ENCODE data around the gene TMEM79.
"Not testable (repeated sequence)": the region's sequence is repeated elsewhere in the genome, so short reads cannot be mapped to it uniquely, and the experiment has no call there.

Gene TMEM79

GRCh38 chr1:156298852-156299357 lies 14.8 kb downstream of the TMEM79 start, which contains the start of gene VHLL:
Gene VHLL, minus strand, starts transcription at chr1:156299307. Its CDS starts 118 bp downstream, at chr1:156299189.
- Histone ChIP-seq H3K9me3 (ENCODE audit: control insufficient read depth in 1 of 2, low read length in 2 of 2) (no peaks in the 10 kb centered on the region), H3K36me3 (ENCODE audit: control insufficient read depth in 1 of 2, insufficient read depth in 2 of 2, low read length in 2 of 2) (peaks cover 0 to 1% of the 10 kb centered on the region in 2 donors), H3K4me3 (ENCODE audit: low read depth in 1 of 2, low read length in 2 of 2) (no peak within 1 kb of the TSS), H3K27me3 (ENCODE audit: control insufficient read depth in 1 of 2, insufficient read depth in 2 of 2, low read length in 2 of 2) (no peaks in the 10 kb centered on the region), H3K4me1 (ENCODE audit: control insufficient read depth in 1 of 2, insufficient read depth in 2 of 2, low read length in 2 of 2) (peaks cover 12 to 15% of the 10 kb centered on the region in 2 donors), H3K27ac (ENCODE audit: low read depth, low read length) (no peak within 1 kb of the TSS), H3K9ac (ENCODE audit: low read depth in 1 of 2, low read length in 2 of 2) (no peak within 1 kb of the TSS)

DNA sequence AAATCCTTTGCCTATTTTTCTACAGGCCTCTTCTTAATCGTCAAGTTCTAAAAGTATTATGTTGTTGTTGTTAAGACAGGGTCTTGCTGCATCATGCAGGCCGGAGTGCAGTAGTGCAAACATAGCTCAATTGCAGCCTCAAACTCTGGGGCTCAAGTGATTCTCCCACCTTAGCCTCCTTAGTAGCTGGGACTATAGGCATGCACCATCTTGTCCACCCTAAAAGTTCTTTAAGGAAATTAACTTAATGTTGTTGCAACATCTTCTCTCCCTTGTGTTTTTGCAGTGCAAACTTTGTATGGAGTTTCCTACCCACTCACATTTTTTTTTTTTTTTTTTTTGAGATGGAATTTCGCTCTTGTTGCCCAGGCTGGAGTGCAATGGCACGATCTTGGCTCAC lies 19.1 kb downstream of the TMEM79 start:
- H3K4me3 ChIP-seq (ENCODE audit: low read depth in 1 of 2, low read length in 2 of 2) = no peak overlapping the region
- peaks cover 7 to 12% of the 10 kb centered on the region in 2 donors for H3K36me3 ChIP-seq (ENCODE audit: control insufficient read depth in 1 of 2, insufficient read depth in 2 of 2, low read length in 2 of 2)
- no peak overlapping the region for H3K9ac ChIP-seq (ENCODE audit: low read depth in 1 of 2, low read length in 2 of 2)
- H3K27me3 ChIP-seq (ENCODE audit: control insufficient read depth in 1 of 2, insufficient read depth in 2 of 2, low read length in 2 of 2) = no peaks in the 10 kb centered on the region
- no peaks in the 10 kb centered on the region for H3K4me1 ChIP-seq (ENCODE audit: control insufficient read depth in 1 of 2, insufficient read depth in 2 of 2, low read length in 2 of 2)
- no peak overlapping the region for H3K27ac ChIP-seq (ENCODE audit: low read depth, low read length)
- no peaks in the 10 kb centered on the region for H3K9me3 ChIP-seq (ENCODE audit: control insufficient read depth in 1 of 2, low read length in 2 of 2)

DNA sequence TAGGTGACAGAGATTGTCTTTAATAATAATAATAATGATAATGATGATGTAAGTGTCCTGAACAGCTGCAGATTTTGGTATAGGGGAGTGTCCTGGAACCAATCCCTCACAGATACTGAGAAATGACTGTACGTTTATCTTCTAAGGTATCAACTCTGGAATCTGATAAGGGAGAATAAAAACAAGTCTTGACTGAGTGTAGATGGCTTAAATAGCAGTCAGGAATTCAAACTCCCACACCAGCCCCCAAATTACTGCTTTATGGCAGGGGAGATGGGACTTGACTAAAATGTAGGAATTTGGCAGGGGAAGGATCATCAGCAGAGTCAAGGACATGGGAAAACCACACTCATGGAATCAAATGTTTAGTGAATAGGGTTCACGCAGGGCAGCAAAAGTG lies 21.1 kb downstream of the TMEM79 start:
- H3K4me3 ChIP-seq (ENCODE audit: low read depth in 1 of 2, low read length in 2 of 2) = no peak overlapping the region
- no peak overlapping the region for H3K27ac ChIP-seq (ENCODE audit: low read depth, low read length)
- H3K9me3 ChIP-seq (ENCODE audit: control insufficient read depth in 1 of 2, low read length in 2 of 2) = no peaks in the 10 kb centered on the region
- peaks cover 16 to 30% of the 10 kb centered on the region in 2 donors for H3K36me3 ChIP-seq (ENCODE audit: control insufficient read depth in 1 of 2, insufficient read depth in 2 of 2, low read length in 2 of 2)
- no peaks in the 10 kb centered on the region for H3K4me1 ChIP-seq (ENCODE audit: control insufficient read depth in 1 of 2, insufficient read depth in 2 of 2, low read length in 2 of 2)
- H3K27me3 ChIP-seq (ENCODE audit: control insufficient read depth in 1 of 2, insufficient read depth in 2 of 2, low read length in 2 of 2) = no peaks in the 10 kb centered on the region
- no peak overlapping the region for H3K9ac ChIP-seq (ENCODE audit: low read depth in 1 of 2, low read length in 2 of 2)

DNA sequence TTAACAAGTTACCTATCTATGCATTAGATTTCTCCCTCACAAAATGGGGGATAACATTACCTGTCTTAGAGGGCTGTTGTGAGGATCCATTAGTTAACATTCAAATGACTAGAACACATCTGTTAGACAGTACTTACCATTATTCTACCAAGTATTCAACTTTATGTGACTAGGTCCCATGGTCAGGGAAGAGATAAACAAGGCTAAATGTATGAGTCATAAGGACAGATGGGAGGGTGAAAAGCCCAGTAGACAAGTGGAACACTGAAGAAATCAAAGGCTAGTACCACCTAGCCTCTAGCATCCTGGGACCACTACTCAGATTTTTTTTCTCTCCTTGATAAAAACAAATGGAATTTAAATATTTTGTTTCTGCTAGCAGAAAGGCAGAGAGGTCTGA lies 24.0 kb downstream of the TMEM79 start:
- Histone ChIP-seq H3K4me3 (ENCODE audit: low read depth in 1 of 2, low read length in 2 of 2) (no peak overlapping the region), H3K27ac (ENCODE audit: low read depth, low read length) (no peak overlapping the region), H3K9me3 (ENCODE audit: control insufficient read depth in 1 of 2, low read length in 2 of 2) (no peaks in the 10 kb centered on the region), H3K27me3 (ENCODE audit: control insufficient read depth in 1 of 2, insufficient read depth in 2 of 2, low read length in 2 of 2) (no peaks in the 10 kb centered on the region), H3K4me1 (ENCODE audit: control insufficient read depth in 1 of 2, insufficient read depth in 2 of 2, low read length in 2 of 2) (no peaks in the 10 kb centered on the region), H3K9ac (ENCODE audit: low read depth in 1 of 2, low read length in 2 of 2) (no peak overlapping the region), H3K36me3 (ENCODE audit: control insufficient read depth in 1 of 2, insufficient read depth in 2 of 2, low read length in 2 of 2) (peaks cover 34 to 55% of the 10 kb centered on the region in 2 donors)

DNA sequence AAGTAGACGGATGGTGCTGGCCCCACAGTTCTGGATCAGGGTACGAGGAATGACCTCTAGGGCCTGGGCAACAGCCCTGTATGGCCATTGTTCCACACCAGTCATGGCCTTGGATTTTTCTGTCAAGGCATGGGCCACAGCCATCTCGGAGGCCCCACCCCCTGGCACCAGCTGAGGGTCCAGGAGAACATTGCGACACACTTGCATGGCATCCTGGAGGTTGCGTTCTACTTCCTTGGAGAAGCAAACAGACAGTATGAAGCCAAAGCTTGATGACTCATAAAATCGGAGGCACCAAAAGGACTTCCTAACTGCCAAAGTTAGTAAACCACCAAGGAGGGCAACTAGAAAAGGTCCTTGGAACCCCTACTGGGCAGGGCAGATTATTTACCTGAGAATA lies 26.8 kb downstream of the TMEM79 start:
- H3K27me3 ChIP-seq (ENCODE audit: control insufficient read depth in 1 of 2, insufficient read depth in 2 of 2, low read length in 2 of 2) = no peaks in the 10 kb centered on the region
- H3K9ac ChIP-seq (ENCODE audit: low read depth in 1 of 2, low read length in 2 of 2) = no peak overlapping the region
- no peak overlapping the region for H3K27ac ChIP-seq (ENCODE audit: low read depth, low read length)
- H3K4me1 ChIP-seq (ENCODE audit: control insufficient read depth in 1 of 2, insufficient read depth in 2 of 2, low read length in 2 of 2) = no peaks in the 10 kb centered on the region
- H3K9me3 ChIP-seq (ENCODE audit: control insufficient read depth in 1 of 2, low read length in 2 of 2) = no peaks in the 10 kb centered on the region
- H3K36me3 ChIP-seq (ENCODE audit: control insufficient read depth in 1 of 2, insufficient read depth in 2 of 2, low read length in 2 of 2) = peaks cover 40 to 78% of the 10 kb centered on the region in 2 donors
- H3K4me3 ChIP-seq (ENCODE audit: low read depth in 1 of 2, low read length in 2 of 2) = no peak overlapping the region

GRCh38 chr1:156316909-156317308 lies 32.8 kb downstream of the TMEM79 start:
- Histone ChIP-seq H3K4me3 (ENCODE audit: low read depth in 1 of 2, low read length in 2 of 2) (no peak overlapping the region), H3K4me1 (ENCODE audit: control insufficient read depth in 1 of 2, insufficient read depth in 2 of 2, low read length in 2 of 2) (no peaks in the 10 kb centered on the region), H3K36me3 (ENCODE audit: control insufficient read depth in 1 of 2, insufficient read depth in 2 of 2, low read length in 2 of 2) (peaks cover 44 to 87% of the 10 kb centered on the region in 2 donors), H3K27me3 (ENCODE audit: control insufficient read depth in 1 of 2, insufficient read depth in 2 of 2, low read length in 2 of 2) (no peaks in the 10 kb centered on the region), H3K9ac (ENCODE audit: low read depth in 1 of 2, low read length in 2 of 2) (no peak overlapping the region), H3K9me3 (ENCODE audit: control insufficient read depth in 1 of 2, low read length in 2 of 2) (no peaks in the 10 kb centered on the region), H3K27ac (ENCODE audit: low read depth, low read length) (no peak overlapping the region)

DNA sequence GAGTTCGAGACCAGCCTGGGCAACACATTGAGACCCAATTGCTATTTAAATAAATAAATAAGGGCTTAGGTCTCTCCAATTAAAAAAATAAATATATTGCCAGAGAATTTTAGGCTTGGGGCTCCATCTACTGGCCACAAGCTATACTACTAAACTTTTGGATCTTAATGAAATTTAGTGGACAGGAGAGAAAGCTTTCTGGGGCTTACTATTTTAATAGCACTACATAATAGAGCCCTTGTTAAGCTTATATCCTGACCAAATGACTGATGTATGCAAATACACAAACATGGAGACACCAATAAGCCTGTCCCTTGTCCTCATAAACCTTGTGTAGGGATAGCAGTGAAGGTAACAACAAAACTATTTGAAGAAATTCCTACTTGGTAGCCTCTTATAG lies 35.5 kb downstream of the TMEM79 start:
- no peaks in the 10 kb centered on the region for H3K27me3 ChIP-seq (ENCODE audit: control insufficient read depth in 1 of 2, insufficient read depth in 2 of 2, low read length in 2 of 2)
- peaks cover 39 to 89% of the 10 kb centered on the region in 2 donors for H3K36me3 ChIP-seq (ENCODE audit: control insufficient read depth in 1 of 2, insufficient read depth in 2 of 2, low read length in 2 of 2)
- H3K27ac ChIP-seq (ENCODE audit: low read depth, low read length) = no peak overlapping the region
- no peaks in the 10 kb centered on the region for H3K9me3 ChIP-seq (ENCODE audit: control insufficient read depth in 1 of 2, low read length in 2 of 2)
- H3K4me1 ChIP-seq (ENCODE audit: control insufficient read depth in 1 of 2, insufficient read depth in 2 of 2, low read length in 2 of 2) = no peaks in the 10 kb centered on the region
- H3K4me3 ChIP-seq (ENCODE audit: low read depth in 1 of 2, low read length in 2 of 2) = no peak overlapping the region
- no peak overlapping the region for H3K9ac ChIP-seq (ENCODE audit: low read depth in 1 of 2, low read length in 2 of 2)

GRCh38 chr1:156320560-156320959 lies 36.4 kb downstream of the TMEM79 start:
- H3K27ac ChIP-seq (ENCODE audit: low read depth, low read length) = no peak overlapping the region
- H3K9ac ChIP-seq (ENCODE audit: low read depth in 1 of 2, low read length in 2 of 2) = no peak overlapping the region
- peaks cover 39 to 89% of the 10 kb centered on the region in 2 donors for H3K36me3 ChIP-seq (ENCODE audit: control insufficient read depth in 1 of 2, insufficient read depth in 2 of 2, low read length in 2 of 2)
- no peak overlapping the region for H3K4me3 ChIP-seq (ENCODE audit: low read depth in 1 of 2, low read length in 2 of 2)
- no peaks in the 10 kb centered on the region for H3K4me1 ChIP-seq (ENCODE audit: control insufficient read depth in 1 of 2, insufficient read depth in 2 of 2, low read length in 2 of 2)
- H3K9me3 ChIP-seq (ENCODE audit: control insufficient read depth in 1 of 2, low read length in 2 of 2) = no peaks in the 10 kb centered on the region
- no peaks in the 10 kb centered on the region for H3K27me3 ChIP-seq (ENCODE audit: control insufficient read depth in 1 of 2, insufficient read depth in 2 of 2, low read length in 2 of 2)

- peaks cover 24 to 67% of the 10 kb centered on the region in 2 donors for H3K36me3 ChIP-seq (ENCODE audit: control insufficient read depth in 1 of 2, insufficient read depth in 2 of 2, low read length in 2 of 2)
Observed at GRCh38 chr1:156323179-156323578, 39.1 kb downstream of the TMEM79 start.

DNA sequence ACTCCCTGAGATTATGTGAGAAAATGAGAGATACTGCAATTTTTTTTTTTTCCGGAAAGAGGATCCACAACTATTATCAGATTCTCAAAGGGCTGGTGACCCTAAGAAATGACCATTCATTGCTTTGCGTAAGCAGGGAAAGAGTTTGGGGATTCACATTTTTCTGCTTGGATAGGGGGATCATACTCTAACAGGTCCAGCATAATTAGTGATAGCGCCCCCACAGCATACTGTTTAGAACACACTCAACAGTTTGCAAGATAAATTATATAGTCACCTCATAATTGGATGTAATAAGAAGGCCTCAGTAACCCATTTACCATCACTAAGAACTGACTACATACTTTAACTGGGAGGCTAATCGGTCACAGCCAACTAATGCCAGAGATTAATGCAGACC lies 52.1 kb downstream of the TMEM79 start:
- Histone ChIP-seq H3K4me3 (ENCODE audit: low read depth in 1 of 2, low read length in 2 of 2) (peak overlapping the region; percentile 90), H3K27me3 (ENCODE audit: control insufficient read depth in 1 of 2, insufficient read depth in 2 of 2, low read length in 2 of 2) (no peaks in the 10 kb centered on the region), H3K9me3 (ENCODE audit: control insufficient read depth in 1 of 2, low read length in 2 of 2) (no peaks in the 10 kb centered on the region), H3K36me3 (ENCODE audit: control insufficient read depth in 1 of 2, insufficient read depth in 2 of 2, low read length in 2 of 2) (peaks cover 19 to 41% of the 10 kb centered on the region in 2 donors), H3K9ac (ENCODE audit: low read depth in 1 of 2, low read length in 2 of 2) (peak overlapping the region in 1 of 2 donors; percentile 44), H3K27ac (ENCODE audit: low read depth, low read length) (no peak overlapping the region), H3K4me1 (ENCODE audit: control insufficient read depth in 1 of 2, insufficient read depth in 2 of 2, low read length in 2 of 2) (peaks cover 11 to 16% of the 10 kb centered on the region in 2 donors)

More at GRCh38 chr1:156323179-156323578, 39.1 kb downstream of the TMEM79 start:
- not testable (repeated sequence) for H3K4me3 ChIP-seq (ENCODE audit: low read depth in 1 of 2, low read length in 2 of 2); H3K27ac ChIP-seq (ENCODE audit: low read depth, low read length); H3K4me1 ChIP-seq (ENCODE audit: control insufficient read depth in 1 of 2, insufficient read depth in 2 of 2, low read length in 2 of 2); H3K9me3 ChIP-seq (ENCODE audit: control insufficient read depth in 1 of 2, low read length in 2 of 2); H3K27me3 ChIP-seq (ENCODE audit: control insufficient read depth in 1 of 2, insufficient read depth in 2 of 2, low read length in 2 of 2); H3K9ac ChIP-seq (ENCODE audit: low read depth in 1 of 2, low read length in 2 of 2)

All from duodenal mucosa (tissue), 2 donors.